GM19452 (cell line): Measurements from ENCODE around the gene SMIM33.
"Not testable (repeated sequence)": the region's sequence is repeated elsewhere in the genome, so short reads cannot be mapped to it uniquely, and the experiment has no call there.

ENCODE experiments used
- ATAC-seq: cut with Tn5 transposase; IDR thresholded peaks from one replicate; pipeline ENCODE4 v1.9.1; 2021; ENCODE audit not compliant: unreplicated experiment

The SMIM33 gene

DNA sequence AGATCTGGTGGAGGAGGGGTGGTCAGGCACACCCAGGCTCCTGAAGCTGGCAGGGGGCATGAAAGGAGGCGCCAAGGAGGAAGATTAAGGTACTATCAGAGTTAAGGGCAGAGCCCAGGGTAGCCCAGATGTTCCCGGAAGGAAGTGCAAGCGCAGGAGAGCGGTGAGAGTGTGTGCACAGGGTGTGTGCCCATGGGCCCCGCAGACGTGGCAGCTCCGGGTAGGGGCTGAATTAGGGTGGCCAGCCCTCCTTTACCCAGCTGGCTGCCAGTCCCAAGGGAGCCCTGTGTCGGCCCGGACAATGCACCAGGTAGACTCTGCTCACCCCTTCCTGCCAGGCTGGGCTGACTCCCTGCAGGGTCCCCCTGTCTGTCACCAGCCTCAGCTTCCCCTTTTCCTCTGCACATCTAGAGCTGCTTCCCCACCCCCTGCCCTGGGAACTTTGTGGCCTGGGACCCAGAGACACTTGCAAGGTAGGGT is at the start of gene SMIM33:
Gene SMIM33, plus strand, starts transcription at position 184 of the 480 bp plus-strand sequence. Its CDS starts 118 bp downstream, at position 302.
- ATAC-seq = no peak

DNA sequence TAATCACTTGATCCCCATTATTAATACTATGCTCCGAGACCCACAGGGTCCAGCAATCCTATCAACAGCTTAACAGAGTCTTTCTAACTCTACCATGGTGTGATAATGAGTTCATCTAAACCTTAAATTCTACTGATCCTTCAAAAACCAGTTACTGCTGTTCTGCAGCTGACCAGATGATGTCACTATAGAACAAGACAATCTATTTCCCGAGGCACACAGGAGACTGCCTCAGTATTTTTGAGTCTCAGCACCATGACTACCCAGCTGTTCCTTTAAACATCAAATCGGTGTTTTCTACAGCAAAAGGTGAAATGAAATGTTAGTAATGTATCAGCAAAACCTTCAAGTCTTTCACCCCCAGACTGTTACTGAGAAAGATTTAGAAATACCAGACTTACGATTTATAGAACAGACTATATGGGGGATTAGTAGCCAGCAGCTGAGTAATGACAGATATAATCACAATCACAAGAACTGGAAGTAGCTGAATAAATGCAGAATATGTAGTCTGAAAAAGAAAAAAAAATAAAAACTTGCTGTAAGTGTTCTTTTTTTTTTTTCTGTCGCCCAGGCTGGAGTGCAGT is 48.4 kb upstream of the SMIM33 start:
- no peak for ATAC-seq

DNA sequence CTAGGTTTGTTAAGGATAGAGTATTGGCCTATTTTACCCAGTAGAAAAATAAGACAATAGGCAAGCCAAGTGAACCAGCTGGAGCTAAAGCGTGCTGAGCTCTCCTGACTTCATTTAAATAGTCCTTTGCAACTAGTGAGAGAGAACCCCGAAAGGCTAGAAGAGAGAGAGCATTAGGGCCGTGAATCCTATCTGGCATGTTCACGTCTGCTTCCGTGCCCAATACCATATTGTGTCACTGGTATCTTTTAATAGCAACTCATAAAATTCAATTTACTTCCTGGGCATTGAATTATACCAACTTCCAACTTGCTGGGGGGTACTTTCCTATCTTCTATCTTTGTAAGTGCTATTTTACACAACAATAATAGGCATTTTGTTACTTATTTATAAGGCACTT is 45.3 kb upstream of the SMIM33 start:
- ATAC-seq = no peak

DNA sequence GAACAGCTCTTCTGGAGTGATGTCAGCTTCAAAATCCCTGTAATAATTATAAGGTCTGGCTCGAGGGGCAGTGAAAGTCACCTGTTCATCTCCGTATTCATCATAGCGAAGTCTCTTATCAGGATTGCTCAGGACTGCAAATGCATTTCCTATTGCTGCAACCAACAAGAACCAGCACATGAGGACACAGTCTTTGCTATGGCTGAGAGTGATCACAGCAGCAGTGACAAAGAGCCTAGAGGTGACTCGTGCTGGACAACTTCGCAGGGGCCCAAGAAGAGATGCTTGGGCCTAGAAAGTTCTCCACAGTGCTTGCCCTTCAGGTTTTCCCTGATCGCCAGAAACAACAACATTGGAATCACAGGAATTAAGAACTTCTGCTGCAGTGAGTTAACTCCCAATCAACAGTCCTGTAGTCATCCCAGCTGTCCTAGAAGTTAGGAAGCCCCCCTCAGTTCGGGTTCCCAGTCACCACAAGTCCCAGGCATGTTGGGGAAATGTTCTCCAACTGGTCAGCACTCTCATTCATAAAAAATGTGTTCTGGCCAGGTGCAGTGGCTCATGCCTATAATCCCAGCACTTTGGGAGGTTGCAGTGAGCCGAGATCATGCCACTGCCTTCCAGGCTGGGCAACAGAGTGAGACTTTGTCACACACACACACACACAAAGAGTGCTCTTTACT is 44.5 kb upstream of the SMIM33 start:
- no peak for ATAC-seq

DNA sequence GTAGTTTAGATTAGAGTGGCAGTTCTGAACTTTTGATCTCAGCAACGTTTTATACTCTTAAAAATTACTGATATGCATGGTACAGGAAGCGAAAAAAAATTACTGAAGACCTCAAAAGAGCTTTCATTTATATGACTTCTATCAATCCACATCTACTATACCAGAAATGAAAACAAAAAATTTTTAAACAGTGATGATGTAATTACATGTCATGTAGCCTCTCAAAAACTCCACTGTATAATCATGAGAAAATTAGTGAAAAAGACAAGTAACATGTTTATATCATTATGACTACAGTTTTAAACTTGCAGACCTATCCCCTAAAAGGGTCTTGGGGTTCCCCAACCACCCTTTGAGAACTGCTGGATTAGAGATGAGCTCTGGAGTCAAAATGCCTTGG is 40.8 kb upstream of the SMIM33 start:
- ATAC-seq = no peak

DNA sequence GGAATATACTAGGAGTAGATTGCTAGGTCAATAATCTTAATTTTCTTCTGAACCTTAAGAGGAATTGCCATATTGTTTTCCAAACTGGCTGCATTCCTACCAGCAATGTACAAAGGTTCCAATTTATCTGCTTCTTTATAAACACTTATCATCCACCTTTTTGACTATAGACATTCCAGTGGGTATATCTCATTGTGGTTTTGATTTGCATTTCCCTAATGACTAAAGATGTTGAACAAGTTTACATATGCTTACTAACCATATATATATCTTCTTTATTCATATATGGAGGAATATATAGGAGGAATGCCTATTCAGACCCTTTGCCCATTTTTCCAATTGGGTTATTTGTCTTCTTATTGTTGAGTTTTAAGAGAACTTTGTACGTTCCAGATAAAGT is 39.1 kb upstream of the SMIM33 start:
- no peak for ATAC-seq

DNA sequence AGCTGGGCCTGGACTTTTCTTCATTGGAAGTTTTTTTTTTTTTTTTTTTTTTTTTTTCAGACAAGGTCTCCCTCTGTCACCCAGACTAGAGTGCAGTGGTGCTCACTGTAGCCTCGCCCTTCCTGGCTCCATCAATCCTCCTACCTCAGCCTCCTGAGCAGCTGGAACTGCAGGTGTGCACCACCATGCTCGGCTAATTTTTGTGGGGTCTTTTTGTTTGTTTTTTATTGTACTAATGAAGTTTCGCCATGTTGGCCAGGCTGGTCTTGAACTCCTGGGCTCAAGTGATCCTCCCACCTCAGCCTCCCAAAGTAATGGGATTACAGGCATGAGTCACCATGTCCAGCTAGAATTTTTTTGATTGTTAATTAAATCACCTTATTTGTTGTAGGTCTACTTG is 35.1 kb upstream of the SMIM33 start:
- no peak for ATAC-seq

DNA sequence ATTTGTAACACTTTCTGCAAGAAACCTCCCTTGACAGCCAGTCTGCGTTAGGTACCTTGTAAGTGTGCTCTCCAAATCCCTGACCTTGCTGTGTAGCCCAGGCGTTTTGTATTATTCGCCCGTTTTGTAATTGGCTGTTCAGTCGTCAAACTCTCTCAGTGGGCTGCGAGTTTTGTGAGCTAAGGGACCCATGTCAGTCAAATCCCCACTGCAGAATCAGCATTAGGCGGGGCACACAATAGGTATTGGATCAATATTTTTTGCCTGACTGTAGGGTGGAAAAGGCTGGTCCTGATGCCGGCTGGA is 32.1 kb upstream of the SMIM33 start:
- ATAC-seq = no peak

DNA sequence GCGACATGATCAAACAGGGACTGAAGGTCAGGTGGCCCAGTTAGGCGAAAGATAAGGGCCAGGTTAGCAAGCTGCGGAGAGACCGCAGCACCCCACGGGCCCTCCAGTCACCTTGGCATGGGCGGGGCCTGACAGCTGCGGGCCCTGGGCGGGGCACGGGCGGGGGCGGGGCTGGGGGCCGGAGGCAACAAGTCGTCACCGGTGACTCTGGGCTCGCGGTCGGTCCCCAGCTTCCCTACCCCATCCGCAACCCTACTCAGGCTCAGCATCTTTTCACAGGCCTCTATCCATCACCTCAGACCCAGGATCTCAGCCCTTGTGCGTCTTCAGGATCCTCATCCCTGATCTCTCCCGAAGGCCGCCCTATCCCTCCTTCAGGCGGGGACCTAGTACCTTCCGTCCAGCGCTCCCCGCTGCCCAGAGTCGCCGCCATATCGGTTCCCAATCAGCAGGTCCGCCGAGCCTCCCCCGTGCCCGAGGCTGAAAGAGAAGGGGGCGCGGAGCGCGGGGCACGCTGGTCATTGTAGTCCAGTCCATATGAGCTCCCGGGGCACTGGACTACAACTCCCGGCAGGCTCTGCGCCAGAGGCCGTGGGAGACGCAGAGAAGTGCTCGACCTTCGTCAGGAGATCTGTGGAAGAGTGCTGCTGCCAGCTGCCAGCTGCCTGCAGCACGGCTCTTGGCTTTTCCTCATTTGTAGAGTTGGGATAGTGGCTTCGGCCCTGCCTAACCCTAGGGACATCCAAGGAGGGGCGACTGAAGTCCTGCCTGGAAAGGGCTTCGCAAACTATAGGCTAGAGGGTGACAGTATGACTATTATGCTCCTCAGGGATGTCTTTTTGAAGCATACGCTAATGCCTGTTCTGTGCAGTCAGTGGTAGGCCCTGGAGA is 31.5 kb upstream of the SMIM33 start, which contains the start of gene DNAJC18:
Gene DNAJC18, minus strand, starts transcription at position 513 of the 891 bp plus-strand sequence. Its CDS starts 80 bp downstream, at position 433.
- peak; percentile 91 for ATAC-seq

DNA sequence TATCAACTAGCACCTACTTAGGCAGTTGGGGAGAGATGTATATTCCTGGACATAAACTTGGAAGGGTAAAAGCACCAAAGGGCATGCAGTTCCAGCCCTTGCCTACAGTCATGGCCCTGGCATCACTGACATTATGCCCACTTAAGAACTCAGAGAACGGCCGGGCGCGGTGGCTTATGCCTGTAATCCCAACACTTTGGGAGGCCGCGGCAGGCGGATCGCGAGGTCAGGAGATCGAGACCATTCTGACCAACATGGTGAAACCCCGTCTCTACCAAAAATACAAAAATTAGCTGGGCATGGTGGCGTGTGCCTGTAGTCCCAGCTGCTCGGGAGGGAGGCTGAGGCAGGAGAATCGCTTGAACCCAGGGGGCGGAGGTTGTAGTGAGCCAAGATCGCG is 30.4 kb upstream of the SMIM33 start:
- not testable (repeated sequence) for ATAC-seq

DNA sequence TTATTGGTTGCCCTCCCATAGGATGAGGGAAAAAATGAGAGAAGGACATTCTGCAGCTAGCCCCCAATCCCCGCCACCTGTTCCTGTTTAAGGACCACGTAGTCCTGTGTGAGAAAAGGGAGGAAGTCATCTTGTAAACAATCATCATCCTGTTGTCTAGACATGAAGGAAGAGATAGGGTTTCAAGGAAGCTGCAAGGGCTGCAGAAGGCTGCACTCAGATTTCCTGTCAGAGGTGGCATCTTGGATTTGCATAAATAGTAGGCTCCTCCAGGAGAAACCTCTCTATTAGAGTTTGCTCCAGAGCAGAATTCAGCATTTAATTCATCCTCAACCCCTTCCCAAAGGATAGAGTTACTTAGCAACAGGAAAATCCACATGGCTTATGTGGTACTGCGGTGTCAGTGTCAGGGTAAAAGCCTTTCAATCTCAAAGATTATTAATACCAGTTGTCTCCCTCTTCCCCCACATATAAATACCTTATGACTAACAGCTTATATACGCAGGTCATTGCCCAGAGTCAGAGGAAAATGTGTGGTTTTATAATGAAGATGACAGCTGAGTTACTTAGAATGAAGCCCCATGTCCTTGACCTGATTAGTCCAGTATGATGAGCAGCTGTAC is 26.9 kb upstream of the SMIM33 start:
- ATAC-seq = no peak

DNA sequence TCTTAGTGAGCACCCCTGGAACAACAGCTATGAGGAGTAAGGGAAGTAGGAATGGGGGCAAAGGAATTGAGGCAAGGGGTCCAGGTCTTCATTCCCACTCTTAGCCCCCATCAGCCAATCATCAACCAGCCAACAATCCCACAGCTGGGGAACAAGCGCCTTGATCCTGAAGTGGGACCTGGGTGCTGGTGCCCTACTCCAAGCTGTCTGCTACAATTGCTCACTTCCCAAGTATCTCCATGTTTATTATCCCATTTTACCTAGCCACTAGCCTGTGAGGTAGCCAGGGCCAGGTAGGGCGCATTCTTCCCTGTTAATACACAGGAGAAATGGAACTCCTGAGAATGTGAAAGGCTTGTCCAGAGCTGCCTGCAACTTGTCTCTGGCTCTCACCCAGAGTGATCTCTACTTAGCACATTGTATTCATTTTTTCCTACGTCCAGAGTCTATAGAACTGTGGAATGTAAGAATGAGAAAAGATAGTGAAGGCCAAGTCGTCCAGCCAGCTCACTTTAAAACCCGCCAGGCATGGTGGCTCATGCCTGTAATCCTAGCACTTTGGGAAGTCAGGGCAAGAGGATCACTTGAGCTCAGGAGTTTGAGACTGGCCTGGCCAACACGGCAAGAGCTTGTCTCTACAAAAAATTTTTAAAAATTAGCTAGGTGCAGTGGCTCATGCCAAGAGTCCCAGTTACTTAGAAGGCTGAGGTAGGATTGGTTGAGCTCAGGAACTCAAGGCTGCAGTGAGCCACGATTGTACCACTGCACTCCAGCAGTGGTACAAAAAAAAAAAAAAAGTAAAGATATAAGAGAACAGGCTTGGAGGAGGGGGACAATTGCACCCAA is 25.3 kb upstream of the SMIM33 start:
- ATAC-seq = no peak

DNA sequence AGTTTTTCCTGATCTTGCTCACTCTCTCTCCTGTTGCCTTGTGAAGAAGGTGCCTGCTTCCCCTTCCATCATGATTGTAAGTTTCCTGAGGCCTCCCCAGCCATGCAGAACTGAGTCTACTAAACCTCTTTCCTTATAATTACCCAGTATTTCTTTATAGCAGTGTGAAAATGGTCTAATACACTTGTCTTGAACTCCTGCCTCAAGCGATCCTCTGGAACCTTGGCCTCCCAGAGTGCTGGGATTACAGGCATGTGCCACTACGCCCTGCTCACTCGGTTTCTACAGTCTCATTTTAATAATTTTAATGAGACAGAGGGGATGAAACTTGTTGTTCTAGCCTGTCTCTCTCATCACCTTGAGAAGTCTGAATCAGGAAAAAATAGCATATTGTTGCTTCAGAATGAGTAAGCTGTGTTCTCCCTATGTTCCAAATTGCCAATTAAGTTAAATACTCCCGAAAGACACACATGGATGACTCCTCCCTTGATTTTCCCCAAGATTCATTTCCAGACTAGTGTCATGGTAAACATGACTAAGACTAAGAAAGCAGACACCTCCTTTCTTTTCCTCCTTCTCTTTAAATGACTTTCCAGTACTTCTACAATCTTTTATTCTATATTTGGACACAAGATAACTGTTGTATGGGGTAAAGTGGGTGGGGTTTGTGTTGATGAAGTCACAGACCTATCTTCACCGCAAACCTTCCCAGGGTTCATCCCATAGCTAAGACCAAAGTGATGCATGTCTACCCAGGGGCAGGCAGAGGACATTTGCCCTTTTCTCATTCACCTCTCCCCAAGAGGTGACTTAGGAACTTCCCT is 23.6 kb upstream of the SMIM33 start:
- peak; percentile 60 for ATAC-seq

DNA sequence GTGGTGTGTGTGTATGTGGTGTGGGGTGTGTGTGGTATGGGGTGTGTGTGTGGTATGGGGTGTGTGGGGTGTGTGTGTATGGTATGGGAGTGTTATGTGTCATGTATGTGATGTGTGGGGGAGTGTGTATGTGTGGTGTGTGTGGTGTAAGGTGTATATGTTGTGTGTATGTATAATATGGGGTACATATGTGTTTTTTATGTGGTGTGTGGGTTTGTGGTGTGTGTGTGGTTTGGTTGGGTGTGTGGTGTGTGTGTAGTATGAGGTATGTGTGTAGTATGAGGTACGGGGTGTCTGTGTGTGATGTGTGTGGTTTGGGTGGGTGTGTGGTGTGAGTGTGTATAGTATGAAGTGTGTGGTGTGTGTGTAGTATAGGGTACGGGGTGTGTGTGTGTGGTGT is 19.6 kb upstream of the SMIM33 start:
- no peak for ATAC-seq

DNA sequence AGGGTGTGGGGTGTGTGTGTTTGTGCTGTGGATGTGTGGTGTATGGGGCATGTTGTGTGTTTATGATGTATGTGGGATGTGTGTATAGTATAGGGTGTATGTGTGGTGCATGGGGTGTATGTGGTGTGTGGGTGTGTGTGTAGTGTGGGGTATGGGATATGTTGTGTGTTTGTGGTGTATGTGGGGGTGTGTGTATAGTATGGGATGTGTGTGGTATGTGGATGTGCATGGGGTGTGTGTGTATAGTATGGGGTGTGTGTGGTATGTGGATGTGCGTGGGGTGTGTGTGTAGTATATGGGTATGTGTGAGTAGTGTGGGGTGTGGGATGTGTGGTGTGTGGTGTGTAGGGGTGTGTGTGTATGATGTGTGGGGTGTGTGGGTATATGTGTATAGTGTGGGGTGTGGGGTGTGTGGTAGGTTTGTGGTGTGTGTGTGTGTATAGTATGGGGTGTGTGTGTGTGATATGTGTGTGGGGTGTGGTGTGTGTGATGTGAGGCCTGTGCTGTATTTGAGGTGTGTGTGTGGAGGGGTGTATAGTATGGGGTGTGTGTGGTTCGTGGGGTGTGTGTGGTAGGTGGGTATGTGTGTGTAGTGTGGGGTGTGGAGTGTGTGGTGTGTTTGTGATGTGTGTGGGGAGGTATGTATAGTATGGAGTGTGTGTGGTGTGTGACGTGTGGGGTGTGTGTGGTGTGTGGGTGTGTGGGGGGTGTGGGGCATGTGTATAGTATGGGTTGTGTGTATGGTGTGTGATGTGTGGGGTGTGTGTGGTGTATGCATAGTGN is 18.7 kb upstream of the SMIM33 start:
- no peak for ATAC-seq

DNA sequence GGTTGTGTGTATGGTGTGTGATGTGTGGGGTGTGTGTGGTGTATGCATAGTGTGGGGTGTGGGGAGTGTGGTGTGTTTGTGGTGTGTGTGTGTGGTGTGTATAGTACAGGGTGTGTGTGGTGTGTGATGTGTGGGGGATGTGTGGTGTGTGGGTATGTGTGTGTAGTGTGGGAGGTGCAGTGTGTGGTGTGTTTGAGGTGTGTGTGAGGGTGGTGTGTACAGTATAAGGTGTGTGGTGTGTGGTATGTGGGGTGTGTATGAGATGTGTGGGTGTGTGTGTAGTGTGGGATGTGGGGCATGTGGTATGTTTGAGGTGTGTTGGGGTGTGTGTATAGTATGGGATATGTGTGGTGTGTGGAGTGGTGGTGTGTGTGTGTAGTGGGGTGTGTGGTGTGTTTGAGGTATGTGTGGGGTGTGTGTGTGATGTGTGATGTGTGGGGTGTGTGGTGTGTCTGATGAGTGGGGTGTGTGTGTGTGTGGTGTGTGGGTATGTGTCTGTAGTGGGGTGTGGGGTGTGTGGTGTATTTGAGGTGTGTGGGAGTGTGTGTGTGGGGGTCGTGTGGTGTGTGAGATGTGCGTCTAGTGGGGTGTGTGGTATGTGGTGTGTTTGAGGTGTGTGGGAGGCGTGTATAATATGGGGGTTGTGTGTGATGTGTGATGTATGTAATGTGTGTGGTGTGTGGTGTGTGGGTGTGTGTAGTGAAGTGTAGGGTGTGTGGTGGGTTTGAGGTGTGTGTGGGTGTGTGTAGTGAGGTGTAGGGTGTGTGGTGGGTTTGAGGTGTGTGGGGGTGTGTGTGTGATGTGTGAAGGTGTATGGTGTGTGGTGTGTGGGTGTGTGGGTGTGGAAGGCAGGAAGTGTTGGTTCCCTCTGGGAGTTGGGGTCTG is 16.9 kb upstream of the SMIM33 start:
- no peak for ATAC-seq

DNA sequence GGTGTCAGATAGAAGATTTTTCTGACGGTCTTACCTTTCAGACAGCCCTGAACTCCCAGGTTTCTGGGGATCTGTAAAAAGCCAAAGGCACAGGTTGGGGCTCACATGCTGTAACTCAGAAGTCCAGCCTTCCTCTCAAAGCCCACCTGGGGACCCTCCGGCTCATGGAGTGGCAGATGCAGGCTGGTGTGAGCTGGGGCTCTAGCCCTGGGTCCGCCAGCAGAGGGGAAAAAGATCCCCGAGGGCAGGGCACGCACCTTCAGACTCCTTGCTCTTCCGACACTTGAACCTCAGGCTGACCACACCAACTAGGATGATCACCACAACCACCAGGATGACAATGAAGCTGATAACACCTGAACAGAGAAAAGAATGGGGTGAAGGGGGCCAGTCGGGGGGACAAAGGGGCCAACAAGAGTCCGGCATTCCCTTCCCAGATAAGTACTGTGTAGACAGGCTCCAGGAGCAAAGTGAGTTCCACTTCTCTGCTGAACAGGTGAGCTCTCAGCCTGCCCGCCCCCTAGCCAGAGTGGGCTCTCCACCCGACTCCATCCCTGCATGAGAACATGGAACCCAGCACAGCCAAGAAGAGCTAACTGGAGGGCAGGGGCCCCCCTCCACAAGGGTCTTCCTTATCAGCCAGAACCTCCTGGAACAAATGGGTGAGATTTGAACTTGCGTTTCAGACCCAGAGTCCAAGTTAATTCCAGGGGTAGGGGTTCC is 16.1 kb upstream of the SMIM33 start:
- ATAC-seq = no peak
